Middle frontal gyrus (tissue), 1 donor: ENCODE data around the gene SLC25A13.

Source experiments
- DNase-seq: peaks from one replicate; pipeline ENCODE4 v3.0.0-alpha.2; 2015; ENCODE audit warnings: low spot score; ENCODE audit errors: extremely low spot score

Gene SLC25A13

GRCh38 chr7:96211954-96212353 lies 109.9 kb downstream of the SLC25A13 start:
- no peak for DNase-seq

GRCh38 chr7:96205665-96206064 lies 116.2 kb downstream of the SLC25A13 start:
- no peak for DNase-seq

- no peak for DNase-seq
Measured at GRCh38 chr7:96204601-96205000, 117.3 kb downstream of the SLC25A13 start.

GRCh38 chr7:96203786-96204185 lies 118.1 kb downstream of the SLC25A13 start:
- no peak for DNase-seq

GRCh38 chr7:96202102-96202501 lies 119.8 kb downstream of the SLC25A13 start:
- no peak for DNase-seq

- DNase-seq = no peak
Measured at GRCh38 chr7:96200740-96201139, 121.2 kb downstream of the SLC25A13 start.

GRCh38 chr7:96199421-96199820 lies 122.5 kb downstream of the SLC25A13 start:
- no peak for DNase-seq

GRCh38 chr7:96198047-96198636 lies 123.8 kb downstream of the SLC25A13 start:
- DNase-seq = no peak

GRCh38 chr7:96196676-96197075 lies 125.2 kb downstream of the SLC25A13 start:
- no peak for DNase-seq

GRCh38 chr7:96189129-96189820 lies 132.6 kb downstream of the SLC25A13 start:
- DNase-seq = no peak

- DNase-seq = no peak
Measured at GRCh38 chr7:96188591-96188991, 133.3 kb downstream of the SLC25A13 start.

- DNase-seq = no peak
Measured at GRCh38 chr7:96188174-96188581, 133.7 kb downstream of the SLC25A13 start.

- DNase-seq = no peak
Measured at GRCh38 chr7:96187735-96188134, 134.2 kb downstream of the SLC25A13 start.

- DNase-seq = no peak
Measured at GRCh38 chr7:96184783-96185182, 137.1 kb downstream of the SLC25A13 start.

- no peak for DNase-seq
Measured at GRCh38 chr7:96183163-96183670, 138.7 kb downstream of the SLC25A13 start.

GRCh38 chr7:96182424-96183158 lies 139.3 kb downstream of the SLC25A13 start:
- no peak for DNase-seq

- no peak for DNase-seq
Measured at GRCh38 chr7:96181174-96181573, 140.7 kb downstream of the SLC25A13 start.

GRCh38 chr7:96179837-96180236 lies 142.1 kb downstream of the SLC25A13 start:
- DNase-seq = no peak

GRCh38 chr7:96179341-96179740 lies 142.6 kb downstream of the SLC25A13 start:
- DNase-seq = no peak

- DNase-seq = no peak
Measured at GRCh38 chr7:96178581-96178980, 143.3 kb downstream of the SLC25A13 start.

- no peak for DNase-seq
Measured at GRCh38 chr7:96177353-96177752, 144.5 kb downstream of the SLC25A13 start.

- DNase-seq = no peak
Measured at GRCh38 chr7:96174812-96175211, 147.1 kb downstream of the SLC25A13 start.
